ENCODE results near the gene PSORS1C2.
"Not testable (repeated sequence)": the region's sequence is repeated elsewhere in the genome, so short reads cannot be mapped to it uniquely, and the experiment has no call there.

- TF ChIP-seq EZH2phosphoT487 (IDR thresholded peaks at IDR 0.05; ENCODE audit: low read depth): not testable (repeated sequence)
- TF ChIP-seq, protein P1, sequence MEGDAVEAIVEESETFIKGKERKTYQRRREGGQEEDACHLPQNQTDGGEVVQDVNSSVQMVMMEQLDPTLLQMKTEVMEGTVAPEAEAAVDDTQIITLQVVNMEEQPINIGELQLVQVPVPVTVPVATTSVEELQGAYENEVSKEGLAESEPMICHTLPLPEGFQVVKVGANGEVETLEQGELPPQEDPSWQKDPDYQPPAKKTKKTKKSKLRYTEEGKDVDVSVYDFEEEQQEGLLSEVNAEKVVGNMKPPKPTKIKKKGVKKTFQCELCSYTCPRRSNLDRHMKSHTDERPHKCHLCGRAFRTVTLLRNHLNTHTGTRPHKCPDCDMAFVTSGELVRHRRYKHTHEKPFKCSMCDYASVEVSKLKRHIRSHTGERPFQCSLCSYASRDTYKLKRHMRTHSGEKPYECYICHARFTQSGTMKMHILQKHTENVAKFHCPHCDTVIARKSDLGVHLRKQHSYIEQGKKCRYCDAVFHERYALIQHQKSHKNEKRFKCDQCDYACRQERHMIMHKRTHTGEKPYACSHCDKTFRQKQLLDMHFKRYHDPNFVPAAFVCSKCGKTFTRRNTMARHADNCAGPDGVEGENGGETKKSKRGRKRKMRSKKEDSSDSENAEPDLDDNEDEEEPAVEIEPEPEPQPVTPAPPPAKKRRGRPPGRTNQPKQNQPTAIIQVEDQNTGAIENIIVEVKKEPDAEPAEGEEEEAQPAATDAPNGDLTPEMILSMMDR (IDR thresholded peaks at IDR 0.05; ENCODE audit: low read depth, low read length): not testable (repeated sequence)
Observed at GRCh38 chr6:31169858-31170599, 31.2 kb upstream of the PSORS1C2 start.
